HG02678 (cell line): Measurements from ENCODE around the gene SNAI1.
"Not testable (repeated sequence)": the region's sequence is repeated elsewhere in the genome, so short reads cannot be mapped to it uniquely, and the experiment has no call there.

Experiments
- ATAC-seq: cut with Tn5 transposase; IDR thresholded peaks from one replicate; pipeline ENCODE4 v1.9.1; 2021; ENCODE audit warnings: mild to moderate bottlenecking, moderate library complexity; ENCODE audit not compliant: unreplicated experiment

The SNAI1 gene

DNA sequence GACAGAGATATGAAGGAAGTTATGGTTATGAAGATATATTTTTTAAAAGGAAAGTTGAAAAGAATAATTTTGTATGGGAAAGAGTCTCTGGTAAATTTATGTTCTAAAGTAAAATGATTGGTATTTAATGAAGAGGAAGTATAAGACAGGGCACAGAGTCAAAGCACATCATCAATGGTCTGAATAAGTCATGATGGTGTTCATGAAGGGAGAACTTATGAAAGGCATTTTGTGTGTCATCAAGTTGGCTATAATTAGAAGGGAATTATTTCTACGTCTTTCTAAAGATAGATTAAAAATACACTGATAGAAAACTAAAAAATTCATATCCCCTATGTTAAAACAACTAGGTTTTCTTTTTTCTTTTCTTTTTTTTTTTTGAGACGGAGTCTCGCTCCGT, 21.4 kb upstream of the SNAI1 start:
- no peak for ATAC-seq

GRCh38 chr20:49964964-49965780, 17.6 kb upstream of the SNAI1 start:
- ATAC-seq = no peak

- no peak for ATAC-seq
Measured at GRCh38 chr20:49965781-49966305, 16.9 kb upstream of the SNAI1 start.

GRCh38 chr20:49966861-49967260, 15.9 kb upstream of the SNAI1 start:
- ATAC-seq = no peak

DNA sequence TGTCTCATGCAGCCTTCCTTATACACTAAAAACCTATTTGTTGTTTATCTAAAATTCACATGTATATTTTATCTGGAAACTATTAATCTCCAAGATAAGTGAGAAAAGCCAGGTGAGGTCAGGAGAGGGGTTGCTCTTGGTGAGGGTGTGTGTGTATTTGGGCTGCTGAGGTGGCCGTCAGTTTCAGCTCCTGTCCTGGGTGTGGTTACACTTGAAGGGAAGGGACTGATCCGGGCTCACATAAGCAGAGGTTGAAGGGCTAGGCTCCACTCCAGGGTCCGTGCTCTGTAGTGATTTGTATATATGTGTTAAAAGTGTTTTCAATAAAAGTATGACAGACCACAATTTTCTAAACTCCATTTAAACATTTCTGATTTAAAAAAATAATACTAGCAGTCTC, 13.5 kb upstream of the SNAI1 start:
- ATAC-seq = no peak

DNA sequence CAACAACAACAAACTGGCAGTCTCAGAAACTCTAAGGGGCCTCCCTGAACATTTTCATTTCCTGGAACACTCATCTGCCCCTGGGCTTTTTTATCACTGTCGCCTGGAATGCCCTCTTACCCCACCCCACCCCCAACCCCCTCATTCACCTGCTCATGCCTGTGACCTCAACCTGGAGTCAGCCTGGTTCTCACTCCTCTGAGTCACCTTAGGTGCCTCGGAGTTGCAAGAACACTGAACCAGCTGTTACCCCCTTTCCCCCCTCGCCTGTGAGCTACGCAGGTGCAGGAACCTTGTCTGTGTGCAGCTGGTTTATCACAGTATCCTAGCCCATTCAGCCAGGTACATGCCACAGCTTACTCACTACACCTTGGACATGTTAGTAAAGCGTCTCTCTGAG, 12.8 kb upstream of the SNAI1 start:
- no peak for ATAC-seq

DNA sequence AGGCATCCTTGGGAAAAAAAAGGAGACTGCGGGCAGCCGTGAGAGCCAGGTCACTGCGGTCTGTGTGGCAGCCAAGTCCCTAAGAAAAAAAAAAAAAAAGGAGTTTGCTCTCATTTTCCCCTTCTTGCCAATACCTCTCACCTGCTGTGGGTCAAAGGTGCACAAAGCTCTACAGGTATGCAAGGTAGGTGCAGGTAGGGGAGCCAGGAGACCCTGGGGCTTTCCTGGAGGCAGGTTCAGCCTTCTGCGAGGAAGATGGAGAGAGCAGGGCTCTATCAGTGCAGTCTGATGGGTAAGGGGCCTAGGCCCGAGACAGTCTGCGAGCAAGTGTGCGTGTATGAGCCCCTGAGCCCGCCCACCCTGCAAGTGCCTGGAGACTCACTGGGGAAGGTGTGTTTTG, 12.3 kb upstream of the SNAI1 start:
- no peak for ATAC-seq

GRCh38 chr20:49973981-49974380, 8.8 kb upstream of the SNAI1 start:
- ATAC-seq = no peak

- no peak for ATAC-seq
Measured at GRCh38 chr20:49976542-49976941, 6.2 kb upstream of the SNAI1 start.

DNA sequence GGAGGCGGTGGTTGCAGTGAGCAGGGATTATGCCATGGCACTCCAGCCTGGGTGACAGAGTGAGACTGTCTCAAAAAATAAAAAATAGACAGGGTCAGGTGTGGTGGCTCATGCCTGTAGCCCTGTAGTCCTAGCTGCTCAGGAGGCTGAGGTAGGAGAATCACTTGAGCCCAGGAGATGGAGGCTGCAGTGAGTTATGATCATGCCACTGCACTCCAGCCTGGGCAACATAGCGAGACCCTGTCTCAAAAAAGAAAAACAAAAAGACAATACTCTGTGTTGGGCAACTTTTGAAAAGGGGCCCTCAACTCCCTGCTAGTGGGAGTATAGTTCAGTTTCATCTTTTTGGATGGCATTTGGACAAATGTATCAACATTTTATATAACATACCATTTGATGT, 5.0 kb upstream of the SNAI1 start:
- not testable (repeated sequence) for ATAC-seq

DNA sequence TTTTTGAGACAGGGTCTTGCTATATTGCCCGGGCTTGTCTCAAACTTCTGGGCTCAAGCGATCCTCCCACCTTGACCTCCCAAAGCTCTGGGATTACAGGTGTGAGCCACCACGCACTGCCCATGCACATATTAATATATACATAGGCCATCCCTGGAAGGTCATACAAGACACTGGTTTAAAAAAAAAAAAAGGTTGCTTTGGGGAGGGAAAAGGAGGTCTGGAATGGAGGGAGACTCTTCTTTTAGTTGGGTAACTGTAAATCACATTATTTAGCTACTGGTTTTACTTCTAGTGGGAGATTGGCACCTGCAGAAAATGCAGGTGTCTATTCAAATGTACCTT, 4.1 kb upstream of the SNAI1 start:
- ATAC-seq = no peak

GRCh38 chr20:49979030-49979832, 3.5 kb upstream of the SNAI1 start:
- ATAC-seq = no peak

DNA sequence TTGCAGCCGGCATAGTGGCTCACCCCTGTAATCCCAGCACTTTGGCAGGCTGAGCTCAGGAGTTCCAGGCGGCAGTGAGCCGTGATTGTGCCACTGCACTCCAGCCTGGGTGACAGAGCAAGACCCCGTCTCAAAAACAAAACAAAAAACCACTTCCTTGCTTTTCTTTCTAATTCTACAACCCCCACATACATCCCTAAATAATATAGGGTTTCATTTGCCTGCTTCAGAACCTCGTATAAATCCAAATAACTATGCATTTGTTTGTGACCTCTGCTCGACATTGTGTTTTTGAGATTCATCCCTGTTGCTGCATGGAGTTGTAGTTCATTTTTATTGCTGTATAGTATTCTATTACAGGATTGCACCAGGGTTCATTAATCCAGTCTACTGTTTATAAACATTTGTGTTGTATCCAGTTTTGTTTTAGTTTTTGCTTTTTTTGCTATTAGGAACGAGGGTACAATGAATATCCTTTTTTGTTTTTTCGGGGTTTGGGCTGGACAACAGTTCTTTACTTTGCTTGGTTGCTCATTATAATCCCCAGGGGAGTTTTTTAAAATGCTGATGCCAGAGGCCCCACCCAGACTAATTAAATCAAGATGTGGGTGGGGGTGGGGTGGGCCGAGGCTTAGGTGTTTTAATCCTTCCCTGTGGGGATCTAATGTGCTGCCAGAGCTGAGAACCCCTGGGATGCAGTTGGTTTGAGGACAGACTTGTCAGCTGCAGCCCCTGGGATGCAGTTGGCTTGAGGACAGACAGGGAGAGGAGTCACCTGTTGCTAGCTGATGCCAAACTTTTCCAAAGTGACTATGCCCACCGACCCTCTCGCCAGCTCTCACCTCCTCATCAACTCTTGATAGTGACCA, 2.4 kb upstream of the SNAI1 start:
- no peak for ATAC-seq

DNA sequence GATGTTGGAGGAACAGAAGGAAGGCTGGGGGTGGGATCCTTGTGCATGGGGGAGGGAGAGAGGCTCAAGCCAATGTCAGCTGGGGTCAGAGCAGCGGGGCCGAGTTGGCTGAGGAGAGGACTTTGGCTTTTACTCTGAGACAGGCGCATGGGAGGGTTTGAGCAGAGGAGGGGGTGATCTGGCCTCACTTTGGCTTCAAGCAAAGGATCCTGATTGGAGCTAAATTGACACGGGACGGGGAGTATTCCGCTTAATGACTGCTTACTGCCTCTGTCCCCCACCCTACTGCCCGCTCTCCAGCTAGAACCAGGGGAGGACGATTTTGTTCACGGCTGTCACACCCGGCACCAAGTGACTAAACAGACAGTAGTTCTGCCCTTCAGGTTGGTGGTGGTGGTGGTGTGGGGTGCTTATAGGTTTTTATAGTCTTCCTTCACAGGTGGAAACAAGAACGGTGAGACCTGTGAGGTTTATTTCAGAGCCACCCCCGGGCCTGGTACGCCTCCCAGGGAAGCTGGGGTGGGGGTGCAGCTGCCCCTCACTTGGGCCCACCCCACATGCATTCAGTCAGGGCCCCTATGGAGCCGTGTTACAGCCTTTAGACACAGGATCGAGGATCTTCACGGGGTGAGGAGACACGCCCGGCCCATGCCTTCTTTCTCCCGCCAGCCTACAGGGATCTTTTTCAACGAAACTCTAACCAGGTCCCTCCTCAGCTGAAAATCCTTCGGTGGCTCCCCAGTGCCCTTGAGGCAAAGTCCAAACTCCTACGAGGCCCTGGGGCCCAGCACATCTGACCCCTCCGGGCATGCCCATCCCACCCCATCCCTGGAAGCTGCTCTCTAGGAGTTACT, 1.3 kb upstream of the SNAI1 start:
- no peak for ATAC-seq

- ATAC-seq = no peak
Measured at GRCh38 chr20:49982072-49982345, 771 bp upstream of the SNAI1 start.

DNA sequence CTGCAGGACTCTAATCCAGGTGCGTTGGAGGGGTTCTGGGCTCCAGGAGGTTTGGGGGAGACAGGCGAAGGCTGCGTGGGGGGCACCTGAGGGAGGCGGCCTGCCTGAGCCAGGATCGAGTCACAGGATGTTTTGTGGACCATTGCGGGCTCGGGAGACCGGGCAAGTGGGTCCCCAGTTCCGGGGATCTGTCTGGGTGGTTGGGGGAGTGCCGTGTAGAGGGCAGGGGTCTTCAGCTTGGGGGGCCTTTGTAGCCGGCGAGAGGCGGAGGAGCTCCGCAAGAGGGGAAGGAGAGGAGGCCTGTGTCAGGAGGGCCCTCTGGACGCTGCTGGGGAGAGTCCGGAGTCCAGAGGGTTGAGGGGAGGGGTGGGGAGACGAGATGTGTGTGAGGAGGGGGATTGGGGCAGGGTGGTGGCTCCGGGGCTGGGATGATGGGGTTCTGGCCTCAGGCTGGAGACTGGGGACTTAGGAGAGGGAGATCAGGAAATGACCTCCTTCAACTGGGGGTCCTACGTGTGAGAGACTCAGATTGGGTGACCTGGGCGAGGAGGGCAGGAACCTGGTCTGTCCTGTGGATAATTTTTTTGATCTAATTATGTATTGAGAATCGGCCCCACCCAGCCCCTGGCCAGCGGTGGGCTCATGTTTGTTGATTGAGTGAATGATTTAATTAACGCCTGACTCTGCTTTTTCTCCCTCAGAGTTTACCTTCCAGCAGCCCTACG, 505 bp downstream of the SNAI1 start:
- no peak for ATAC-seq

DNA sequence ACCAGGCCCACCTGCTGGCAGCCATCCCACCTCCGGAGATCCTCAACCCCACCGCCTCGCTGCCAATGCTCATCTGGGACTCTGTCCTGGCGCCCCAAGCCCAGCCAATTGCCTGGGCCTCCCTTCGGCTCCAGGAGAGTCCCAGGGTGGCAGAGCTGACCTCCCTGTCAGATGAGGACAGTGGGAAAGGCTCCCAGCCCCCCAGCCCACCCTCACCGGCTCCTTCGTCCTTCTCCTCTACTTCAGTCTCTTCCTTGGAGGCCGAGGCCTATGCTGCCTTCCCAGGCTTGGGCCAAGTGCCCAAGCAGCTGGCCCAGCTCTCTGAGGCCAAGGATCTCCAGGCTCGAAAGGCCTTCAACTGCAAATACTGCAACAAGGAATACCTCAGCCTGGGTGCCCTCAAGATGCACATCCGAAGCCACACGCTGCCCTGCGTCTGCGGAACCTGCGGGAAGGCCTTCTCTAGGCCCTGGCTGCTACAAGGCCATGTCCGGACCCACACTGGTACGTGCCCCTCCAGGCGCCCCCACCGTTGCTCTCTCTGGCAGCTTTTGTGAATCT, 1.1 kb downstream of the SNAI1 start:
- no peak for ATAC-seq

DNA sequence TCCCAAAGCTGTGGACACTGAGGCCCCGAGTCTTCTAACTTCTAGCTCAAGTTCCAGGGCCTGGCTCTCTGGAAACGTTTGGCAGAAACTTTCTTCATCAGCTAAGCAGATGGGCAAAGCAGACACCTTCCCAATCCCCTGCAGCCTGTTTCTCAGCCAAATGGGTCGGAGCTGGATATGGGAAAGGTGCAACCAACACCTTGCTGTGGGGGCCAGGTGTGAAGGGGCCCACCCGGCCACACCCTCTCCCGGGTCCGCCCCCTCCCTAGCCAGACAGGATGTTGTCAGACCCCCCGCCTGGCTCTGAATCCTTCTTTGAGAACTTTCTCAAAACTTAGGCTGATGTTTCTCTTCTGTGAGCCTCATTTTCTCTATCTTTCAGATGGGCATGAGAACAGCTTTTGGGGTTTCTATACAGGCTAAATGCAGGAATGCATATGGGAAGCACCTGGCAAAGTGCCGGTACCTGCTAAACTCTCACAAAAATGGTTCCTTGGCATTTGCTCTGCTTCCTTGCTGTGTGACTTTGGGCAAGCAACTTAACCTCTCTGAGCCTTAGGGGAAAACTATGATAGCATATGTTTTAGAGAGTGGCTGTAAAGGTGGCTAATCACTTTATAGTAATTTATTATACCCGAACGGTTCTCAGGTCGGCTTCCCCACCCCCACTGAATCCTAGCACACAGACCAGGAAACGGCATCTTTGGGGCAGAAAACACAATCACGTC, 1.8 kb downstream of the SNAI1 start:
- ATAC-seq = no peak

DNA sequence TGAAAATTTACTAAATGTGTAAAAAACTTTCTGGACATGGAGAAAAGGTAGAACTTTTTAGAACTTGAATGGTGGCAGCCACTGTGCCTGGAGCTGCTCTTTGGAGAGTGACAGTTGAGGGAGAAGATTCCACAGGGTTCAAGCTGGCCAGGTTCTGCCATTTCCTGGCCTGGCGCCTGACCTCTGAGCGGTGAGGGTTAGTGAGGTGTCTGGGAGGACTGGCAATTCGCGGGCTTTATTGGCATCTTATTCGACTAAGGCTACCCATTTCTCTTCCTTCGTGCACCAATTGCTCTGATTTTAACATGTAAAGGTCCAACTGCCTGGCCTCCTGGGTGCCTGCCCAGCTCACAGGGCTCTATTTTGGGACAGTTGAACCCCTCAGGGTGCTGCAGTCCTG, 2.4 kb downstream of the SNAI1 start:
- ATAC-seq = no peak
